ENCODE results near the gene OR4D9. TPM values are rescaled to one million over a fixed set of nuclear protein-coding genes. Genes with fewer than 3 reads are reported as not detected.

Gene OR4D9
- total and polyA plus RNA-seq, 2 experiments from 2014 or later = not detected

- no peak for TF ChIP-seq ZNF462 (CRISPR knock-in tag; IDR thresholded peaks at IDR 0.05)
Measured at GRCh38 chr11:59555601-59556114, 44.3 kb downstream of the OR4D9 start (continued).

GRCh38 chr11:59556115-59556916, 45.0 kb downstream of the OR4D9 start:
- H3K79me2 ChIP-seq (replicated peaks; ENCODE audit: insufficient read depth) = no peaks in the 10 kb centered on the region
- peaks cover 14% of the 10 kb centered on the region; the same call in 2 of the 3 replicates for H3K4me1 Mint-ChIP-seq
- H3K36me3 ChIP-seq (ENCODE audit: insufficient read depth) = no peaks in the 10 kb centered on the region
- H3K36me3 Mint-ChIP-seq (ENCODE audit: low read depth) = peaks cover 3% of the 10 kb centered on the region; the same call in 2 of the 3 replicates
- no peaks in the 10 kb centered on the region for H3K9me2 ChIP-seq (ENCODE audit: insufficient read depth)
- peaks cover 50% of the 10 kb centered on the region for H3K27me3 Mint-ChIP-seq (ENCODE audit: insufficient read depth, low read depth, poor library complexity)
- no peaks in the 10 kb centered on the region for H3K27me3 ChIP-seq (ENCODE audit: insufficient read depth)
- peak overlapping the region; percentile 85 for H3K4me2 ChIP-seq
- H3K27ac Mint-ChIP-seq = 0 out of 2 replicates have a peak overlapping the region, but pooled peaks have one; percentile 26
- DNase-seq (ENCODE audit: low spot score) (peak; percentile 87), ATAC-seq (peak; percentile 42)
- peak overlapping the region; percentile 86 for H2AFZ ChIP-seq
- H3K27ac ChIP-seq (ENCODE audit: low read depth) = no peak overlapping the region
- peaks cover 14% of the 10 kb centered on the region; the same call in 2 of the 3 replicates for H3K9me3 Mint-ChIP-seq
- H4K20me1 ChIP-seq (replicated peaks; ENCODE audit: insufficient read depth) = no peaks in the 10 kb centered on the region
- H3K4me3 ChIP-seq = peak overlapping the region; percentile 82
- H3F3A ChIP-seq (replicated peaks; ENCODE audit: low read depth) = peaks cover 7% of the 10 kb centered on the region; the same call in 1 of the 2 replicates
- H3K4me3 Mint-ChIP-seq = peak overlapping the region; percentile 88
- TF ChIP-seq STAT1 (IDR thresholded peaks at IDR 0.05; ENCODE audit: unreplicated experiment) (no peak), CREB1 (CRISPR knock-in tag; IDR thresholded peaks at IDR 0.05; ENCODE audit: low read depth) (peak; percentile 33; the same call in 1 of the 2 replicates)
- H3K4me1 ChIP-seq (ENCODE audit: insufficient read depth) = peaks cover 9% of the 10 kb centered on the region

Measured in GM23338 (cell line).